HepG2 (cell line): ENCODE results near the gene SRGAP3. TPM values are rescaled to one million over a fixed set of nuclear protein-coding genes. Genes with fewer than 3 reads are reported as not detected.

Source experiments
- ATAC-seq: fragments of 200-7000 bp; cut with Tn5 transposase; 3 replicates; pipeline ENCODE4 v1.9.1; 2020; ENCODE audit warnings: mild to moderate bottlenecking, moderate library complexity
- BruUV-seq: library from RNA; stranded (reverse); fragments of 400-500 nt; replicated peaks from 2 replicates; lab custom pipeline; 2021; lab: Mats Ljungman, UMichigan
- CTCF ChIA-PET: fragments of 300-600 bp; formaldehyde crosslinking; extraction: SDS; loops from one replicate; lab custom pipeline; 2021; ENCODE audit warnings: low total read pairs, inconsistent platforms, low intra/inter-chr PET ratio; lab: Yijun Ruan, JAX
- POLR2A ChIA-PET: fragments of 350-600 bp; sonication (Branson Sonifier 250); formaldehyde crosslinking; loops from one replicate; lab custom pipeline; 2020; ENCODE audit warnings: antibody characterized with exemption, inconsistent platforms; lab: Yijun Ruan, JAX
- DNase-seq: peaks from one replicate; pipeline ENCODE4 v3.0.0-alpha.2; 2015; ENCODE audit warnings: low spot score
- FAIRE-seq: peaks from 3 replicates; lab custom pipeline; 2011; peaks lifted over from hg19 to GRCh38; lab: Jason Lieb, UNC
- H2AFZ ChIP-seq: one replicate; pipeline ENCODE4 v1.6.1; 2011; ENCODE audit warnings: low read length, inconsistent platforms
- H3K27ac ChIP-seq: fragments of 300-600 bp; 3 replicates; pipeline ENCODE4 v1.8.0; 2011; ENCODE audit warnings: mixed run types, mild to moderate bottlenecking, mixed read lengths, low read length, inconsistent platforms; ENCODE audit not compliant: insufficient read depth; ENCODE audit errors: extremely low read length
- H3K27me3 ChIP-seq, 2 experiments: fragments of 200-600 bp in 1 of 2; 2 replicates in 1 of 2; 3 replicates in 1 of 2; pipeline versions ENCODE4 v1.6.0 to v1.8.0; 2011; ENCODE audit warnings: low read length in 2 of 2, mild to moderate bottlenecking in 2 of 2, moderate library complexity in 2 of 2, inconsistent platforms in 1 of 2; ENCODE audit not compliant: insufficient read depth in 2 of 2, control insufficient read depth in 1 of 2
- H3K36me3 ChIP-seq, 2 experiments: fragments of 200-600 bp in 1 of 2; replicated peaks in 1 of 2; 2 replicates in 1 of 2; 3 replicates in 1 of 2; pipeline versions ENCODE4 v1.5.1 to v1.8.0; 2011; ENCODE audit warnings: low read length in 2 of 2, inconsistent platforms in 1 of 2; ENCODE audit not compliant: insufficient read depth in 2 of 2, control insufficient read depth in 1 of 2
- H3K4me1 ChIP-seq: 2 replicates; pipeline ENCODE4 v1.5.1; 2012; ENCODE audit warnings: low read length, inconsistent platforms; ENCODE audit not compliant: insufficient read depth
- H3K4me2 ChIP-seq: 2 replicates; pipeline ENCODE4 v1.6.0; 2011; ENCODE audit warnings: low read depth, low read length, inconsistent platforms
- H3K4me3 ChIP-seq, 3 experiments: fragments of 200-600 bp in 1 of 3; sonication (generic), shearing (Covaris generic) in 1 of 3; replicated peaks in 1 of 3; 2 replicates each; pipeline ENCODE4 v1.5.1; 2011 to 2016; ENCODE audit warnings: low read length in 3 of 3, inconsistent platforms in 2 of 3, low read depth in 2 of 3, mild to moderate bottlenecking in 2 of 3, control low read depth in 1 of 3, mixed read lengths in 1 of 3; ENCODE audit not compliant: insufficient read depth in 1 of 3
- H3K79me2 ChIP-seq: one replicate; pipeline ENCODE4 v1.6.1; 2011; ENCODE audit warnings: low read length, inconsistent platforms; ENCODE audit not compliant: insufficient read depth
- H3K9ac ChIP-seq: 2 replicates; pipeline ENCODE4 v1.6.0; 2011; ENCODE audit warnings: mild to moderate bottlenecking, low read depth, low read length, inconsistent platforms; ENCODE audit not compliant: insufficient read depth
- H3K9me3 ChIP-seq: 2 replicates; pipeline ENCODE4 v1.5.1; 2012; ENCODE audit warnings: mild to moderate bottlenecking, low read length
- H4K20me1 ChIP-seq: 2 replicates; pipeline ENCODE4 v1.6.0; 2011; ENCODE audit warnings: inconsistent platforms, mild to moderate bottlenecking, low read length, moderate library complexity; ENCODE audit not compliant: insufficient read depth
- HCFC1 ChIP-seq: fragments of 150-350 bp; IDR thresholded peaks from 2 replicates; pipeline ENCODE4 v1.6.1; 2014; ENCODE audit warnings: low read depth, low read length
- POLR2A ChIP-seq, 2 experiments: IDR thresholded peaks; 2 replicates each; pipeline ENCODE4 v1.6.1; 2011; ENCODE audit warnings: low read depth in 2 of 2, low read length in 2 of 2, mild to moderate bottlenecking in 1 of 2, moderate library complexity in 1 of 2; ENCODE audit not compliant: insufficient read depth in 1 of 2
- SNRNP70 ChIP-seq: fragments of 200-400 bp; formaldehyde crosslinking; IDR thresholded peaks from 2 replicates; pipeline ENCODE4 v1.6.1; 2017; ENCODE audit warnings: mild to moderate bottlenecking, low read depth, low read length, moderate library complexity
- U2AF1 ChIP-seq: fragments of 200-400 bp; formaldehyde crosslinking; optimal IDR thresholded peaks from 2 replicates; pipeline ENCODE3; 2017; ENCODE audit warnings: mild to moderate bottlenecking, low read depth, low read length
- USF2 ChIP-seq, 2 experiments: sonication (generic) in 1 of 2; formaldehyde crosslinking in 1 of 2; IDR thresholded peaks; 2 replicates each; pipeline versions ENCODE4 v1.5.1 to v1.6.1; 2011 to 2020; ENCODE audit warnings: borderline replicate concordance in 1 of 2, low read depth in 1 of 2, low read length in 1 of 2, mild to moderate bottlenecking in 1 of 2, missing genetic modification reagents in 1 of 2, moderate library complexity in 1 of 2
- ZEB1 ChIP-seq: IDR thresholded peaks from 2 replicates; pipeline ENCODE4 v1.6.1; 2012; ENCODE audit warnings: mild to moderate bottlenecking, low read depth, inconsistent platforms; ENCODE audit not compliant: insufficient replicate concordance
- WGBS: methylation state at CpG from one replicate; pipeline ENCODE4 v1.1.6; 2017; ENCODE audit warnings: low lambda C conversion rate; 5-methylcytosine and 5-hydroxymethylcytosine counted together
- in situ Hi-C: cut with HindIII; loops from 2 replicates; pipeline ENCODE4 v1.10.0; 2017; ENCODE audit warnings: low pct_unique_long_range_greater_than_20kb; ENCODE audit not compliant: extremely low pct_ligation_motif_present
- intact Hi-C: fragments of 100-400 bp; cut with micrococcal nuclease; formaldehyde crosslinking; loops from one replicate; pipeline ENCODE4 v1.10.0; 2022; ENCODE audit not compliant: unreplicated experiment
- polyA plus RNA-seq, 8 experiments: library from polyadenylated mRNA; depleted of rRNA in 3 of 8; stranded (reverse) in 7 of 8; unstranded in 1 of 8; fragments of >200 nt; fragmentation: Illumina TruSeq in 4 of 8; extraction: Trizol in 4 of 8; gene quantifications; 2 replicates each; pipeline versions ENCODE4 v1.2.1 to v1.2.3, GENCODE V29; 2011 to 2016; ENCODE audit warnings: low read depth in 4 of 8, missing spikeins in 1 of 8, mixed read lengths in 1 of 8; ENCODE audit not compliant: insufficient read depth in 1 of 8
- total RNA-seq, 5 experiments: library from RNA; depleted of rRNA; stranded (reverse); fragments of >200 nt; fragmentation: Illumina TruSeq; extraction: Trizol; gene quantifications; 2 replicates each; pipeline ENCODE4 v1.2.3, GENCODE V29; 2016; ENCODE audit warnings: low read depth in 1 of 5

Gene SRGAP3
- total and polyA plus RNA-seq, 2 of the 13 experiments (the other 11 are each of a cell fraction or from before 2014, with no cell fraction given) = 1.2 to 1.4 TPM

DNA sequence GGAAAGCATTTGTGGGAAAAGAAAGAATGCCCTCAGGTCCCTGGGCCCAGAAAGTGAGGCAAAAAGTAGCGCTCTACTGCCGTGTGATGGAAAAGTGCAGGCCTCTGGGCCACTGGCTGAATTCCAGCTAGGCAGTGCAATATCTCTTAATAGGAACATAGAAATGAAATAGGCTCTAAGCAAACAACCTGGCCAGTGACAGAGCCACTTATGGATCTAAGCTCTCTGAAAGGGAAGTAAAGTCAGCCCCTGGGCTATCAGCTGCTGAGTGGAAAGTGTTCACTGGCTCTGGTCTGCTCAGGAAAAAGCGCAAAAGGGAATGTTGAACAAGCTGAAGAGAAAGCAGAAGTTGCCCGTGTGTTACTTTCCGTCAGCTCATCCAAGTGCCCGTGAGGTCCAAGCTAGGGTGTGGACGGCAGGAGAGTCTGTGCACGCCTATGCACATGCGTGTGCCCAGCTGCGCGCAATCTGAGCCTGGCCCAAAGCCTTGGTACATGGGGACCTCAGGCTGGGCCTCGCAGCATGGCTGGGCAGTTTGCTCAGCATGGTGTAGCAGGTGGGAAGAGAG is 212.2 kb downstream of the SRGAP3 start (continued):
- no peak for TF ChIP-seq ZEB1
- TF ChIP-seq HCFC1 = no peak
- TF ChIP-seq SNRNP70 = no peak

GRCh38 chr3:9036404-9037131 is 212.9 kb downstream of the SRGAP3 start:
- Histone ChIP-seq H3K27ac (no peak overlapping the region), H3K4me1 (no peaks in the 10 kb centered on the region), H3K9ac (no peak overlapping the region), H3K4me2 (no peak overlapping the region), H3K4me3 (no peak overlapping the region), H3K36me3 (no peaks in the 10 kb centered on the region)
- POLR2A ChIA-PET = no interaction called here
- FAIRE-seq = no peak
- TF ChIP-seq U2AF1 = no peak
- TF ChIP-seq, all 625 proteins: peak for 0
- Histone ChIP-seq H2AFZ (no peak overlapping the region), H3K79me2 (no peaks in the 10 kb centered on the region), H3K27me3 (no peaks in the 10 kb centered on the region; a peak in 1 of 5 replicates), H3K9me3 (no peaks in the 10 kb centered on the region), H4K20me1 (no peaks in the 10 kb centered on the region)
- ATAC-seq (no peak), DNase-seq (no peak)
- WGBS = 42% methylated on average over 8 of the region's 9 CpGs
- in situ Hi-C loops (no loop called here), intact Hi-C loops (no loop called here)
- CTCF ChIA-PET = no interaction called here
- no TSS peak for BruUV-seq

DNA sequence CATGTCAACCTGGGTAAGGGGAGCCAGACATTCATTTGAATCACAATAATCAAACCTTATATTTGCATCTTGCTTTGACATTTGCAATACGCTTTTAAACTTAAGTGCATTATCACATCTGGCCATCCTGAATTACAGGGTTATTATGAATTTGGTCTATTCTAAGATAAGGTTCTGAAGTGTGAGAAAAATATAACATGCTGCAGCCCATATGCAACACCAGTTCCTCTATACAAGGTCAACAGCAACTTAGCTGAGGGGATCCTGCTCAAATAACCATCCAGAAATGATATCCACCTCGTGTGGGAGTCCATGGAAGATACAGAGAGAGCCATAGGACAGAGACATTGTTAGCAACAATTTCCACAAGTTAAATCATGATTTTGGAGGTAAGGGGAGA is 213.5 kb downstream of the SRGAP3 start:
- intact Hi-C loops = no loop called here
- BruUV-seq = no TSS peak
- no peak for TF ChIP-seq POLR2A (IDR thresholded peaks at IDR 0.05; ENCODE audit: insufficient read depth in 1 of 2, low read depth in 2 of 2, low read length in 2 of 2)
- TF ChIP-seq USF2 (IDR thresholded peaks at IDR 0.05; ENCODE audit: low read depth, low read length) = no peak
- no peak for TF ChIP-seq USF2 (CRISPR knock-in tag; IDR thresholded peaks at IDR 0.05; ENCODE audit: borderline replicate concordance)
- Histone ChIP-seq H3K9me3 (no peaks in the 10 kb centered on the region), H4K20me1 (no peaks in the 10 kb centered on the region), H3K27me3 (no peaks in the 10 kb centered on the region; a peak in 1 of 5 replicates), H3K4me1 (no peaks in the 10 kb centered on the region), H3K79me2 (no peaks in the 10 kb centered on the region), H3K9ac (no peak overlapping the region), H3K36me3 (no peaks in the 10 kb centered on the region), H3K4me3 (no peak overlapping the region), H2AFZ (no peak overlapping the region), H3K4me2 (no peak overlapping the region), H3K27ac (no peak overlapping the region)
- FAIRE-seq (no peak), DNase-seq (no peak), ATAC-seq (no peak)
- in situ Hi-C loops = no loop called here
- CTCF ChIA-PET = no interaction called here
- POLR2A ChIA-PET = no interaction called here
- WGBS = 43% methylated on average over 2 of the region's 2 CpGs
